ENCODE measurements around the gene ANKS1A. TPM values are rescaled to one million over a fixed set of nuclear protein-coding genes. Genes with fewer than 3 reads are reported as not detected.

The ANKS1A gene
- polyA plus RNA-seq, 2 of the 4 experiments (the other 2 are of a cell fraction) = 3.6 to 5.9 TPM

GRCh38 chr6:35025232-35026188 lies 136.5 kb downstream of the ANKS1A start:
- POLR2A ChIA-PET = no interaction called here
- ATAC-seq = no peak
- Histone ChIP-seq H3K4me3 (no peak overlapping the region), H3K4me1 (peaks cover 23% of the 10 kb centered on the region), H3K9me3 (no peaks in the 10 kb centered on the region), H3K27ac (peak overlapping the region in 1 of 2 experiments; percentile 30; a peak in 1 of 6 replicates), H3K4me2 (peak overlapping the region; percentile 65)
- TF ChIP-seq ELK1 (IDR thresholded peaks at IDR 0.05; ENCODE audit: low read depth, low read length) = no peak
- TF ChIP-seq CBX8 (IDR thresholded peaks at IDR 0.05) = no peak
- no peak for TF ChIP-seq HMGXB4 (CRISPR knock-in tag; IDR thresholded peaks at IDR 0.05; ENCODE audit: borderline replicate concordance)
- no peak for TF ChIP-seq KDM1A (IDR thresholded peaks at IDR 0.05; ENCODE audit: low read depth)
- no peak for TF ChIP-seq HOXB5 (CRISPR knock-in tag; IDR thresholded peaks at IDR 0.05)
- CTCF ChIA-PET = interaction anchor here (1.1 to 1.5 kb wide), 2 partner anchors 24 to 39 kb away, joined by 3 read pairs; no protein-coding TSS in a partner anchor
- 87% methylated on average over 11 of the region's 11 CpGs for WGBS (ENCODE audit: missing lambda C conversion rate)
- no peak for DNase-seq (ENCODE audit: low read depth in 1 of 2, low spot score in 1 of 2)
- FAIRE-seq = no peak

DNA sequence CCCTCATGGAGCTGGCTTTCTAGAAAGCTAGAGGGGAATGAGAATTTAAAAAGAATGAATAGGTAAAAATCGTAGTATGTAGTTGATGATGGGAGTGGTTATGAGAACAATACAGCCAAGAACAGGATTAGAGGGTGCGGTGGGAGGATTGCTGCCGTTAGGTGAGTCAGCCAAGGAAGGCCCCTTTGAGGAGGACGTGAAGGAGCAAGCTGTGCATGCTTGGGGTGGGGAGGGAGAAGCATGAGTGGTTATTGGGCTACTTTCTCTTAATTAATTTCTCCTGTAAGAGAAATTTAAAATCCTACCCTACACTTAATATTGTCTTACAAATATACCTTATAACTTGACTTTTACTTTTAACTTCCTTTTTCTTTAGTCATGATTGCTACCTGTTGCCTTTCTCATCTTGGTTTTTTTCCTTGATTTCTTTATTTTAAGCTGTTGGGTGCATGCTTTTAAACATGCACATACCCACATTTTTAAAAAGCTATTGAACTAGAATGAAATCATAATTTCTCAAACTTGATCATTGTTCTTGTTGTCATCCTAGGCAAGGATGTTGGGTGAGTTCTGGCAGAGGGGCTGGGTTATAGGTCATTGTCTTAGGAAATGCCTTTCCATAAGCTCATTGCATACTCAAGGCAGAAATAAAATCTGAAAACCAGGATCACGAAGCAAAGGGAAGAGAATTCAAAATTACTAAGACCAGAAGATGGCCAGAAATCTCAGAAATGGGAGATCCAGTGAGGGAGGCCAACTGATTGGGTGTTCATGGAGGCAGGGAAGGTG lies 137.6 kb downstream of the ANKS1A start:
- TF ChIP-seq POLR2A (IDR thresholded peaks at IDR 0.05; ENCODE audit: low read length) (no peak), TFCP2L1 (CRISPR knock-in tag; IDR thresholded peaks at IDR 0.05) (no peak), CTCF (IDR thresholded peaks at IDR 0.05) (no peak), FOXS1 (CRISPR knock-in tag; IDR thresholded peaks at IDR 0.05) (no peak), EP300 (IDR thresholded peaks at IDR 0.05) (no peak), KDM1A (IDR thresholded peaks at IDR 0.05; ENCODE audit: low read depth) (no peak), CBX8 (IDR thresholded peaks at IDR 0.05) (no peak)
- TF ChIP-seq, protein P1, sequence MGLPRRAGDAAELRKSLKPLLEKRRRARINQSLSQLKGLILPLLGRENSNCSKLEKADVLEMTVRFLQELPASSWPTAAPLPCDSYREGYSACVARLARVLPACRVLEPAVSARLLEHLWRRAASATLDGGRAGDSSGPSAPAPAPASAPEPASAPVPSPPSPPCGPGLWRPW (IDR thresholded peaks at IDR 0.05) = no peak
- TF ChIP-seq, protein P2, sequence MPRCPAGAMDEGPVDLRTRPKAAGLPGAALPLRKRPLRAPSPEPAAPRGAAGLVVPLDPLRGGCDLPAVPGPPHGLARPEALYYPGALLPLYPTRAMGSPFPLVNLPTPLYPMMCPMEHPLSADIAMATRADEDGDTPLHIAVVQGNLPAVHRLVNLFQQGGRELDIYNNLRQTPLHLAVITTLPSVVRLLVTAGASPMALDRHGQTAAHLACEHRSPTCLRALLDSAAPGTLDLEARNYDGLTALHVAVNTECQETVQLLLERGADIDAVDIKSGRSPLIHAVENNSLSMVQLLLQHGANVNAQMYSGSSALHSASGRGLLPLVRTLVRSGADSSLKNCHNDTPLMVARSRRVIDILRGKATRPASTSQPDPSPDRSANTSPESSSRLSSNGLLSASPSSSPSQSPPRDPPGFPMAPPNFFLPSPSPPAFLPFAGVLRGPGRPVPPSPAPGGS (IDR thresholded peaks at IDR 0.05) = no peak
- WGBS (ENCODE audit: missing lambda C conversion rate) = 84% methylated on average over 5 of the region's 5 CpGs
- no peak for FAIRE-seq
- ATAC-seq = no peak
- Histone ChIP-seq H3K27ac (no peak overlapping the region), H3K4me3 (no peak overlapping the region), H3K9me3 (no peaks in the 10 kb centered on the region), H3K4me1 (peaks cover 23% of the 10 kb centered on the region), H3K4me2 (no peak overlapping the region)
- CTCF ChIA-PET = interaction anchor here (1.1 to 2.2 kb wide), 3 partner anchors 11 to 40 kb away, joined by 3 to 7 read pairs (median 3); no protein-coding TSS in a partner anchor
- POLR2A ChIA-PET = no interaction called here
- DNase-seq (ENCODE audit: low read depth in 1 of 2, low spot score in 1 of 2) = no peak

GRCh38 chr6:35027807-35028206 lies 138.8 kb downstream of the ANKS1A start:
- Histone ChIP-seq H3K4me1 (peaks cover 23% of the 10 kb centered on the region), H3K27ac (no peak overlapping the region), H3K4me3 (no peak overlapping the region), H3K9me3 (no peaks in the 10 kb centered on the region), H3K4me2 (no peak overlapping the region)
- WGBS (ENCODE audit: missing lambda C conversion rate) = 100% methylated on average over 2 of the region's 2 CpGs
- POLR2A ChIA-PET = no interaction called here
- ATAC-seq (no peak), FAIRE-seq (no peak), DNase-seq (ENCODE audit: low read depth in 1 of 2, low spot score in 1 of 2) (no peak)
- CTCF ChIA-PET = interaction anchor here (2.2 kb wide), 1 partner anchor 12 kb away, joined by 7 read pairs; no protein-coding TSS in a partner anchor
- TF ChIP-seq, protein P3, sequence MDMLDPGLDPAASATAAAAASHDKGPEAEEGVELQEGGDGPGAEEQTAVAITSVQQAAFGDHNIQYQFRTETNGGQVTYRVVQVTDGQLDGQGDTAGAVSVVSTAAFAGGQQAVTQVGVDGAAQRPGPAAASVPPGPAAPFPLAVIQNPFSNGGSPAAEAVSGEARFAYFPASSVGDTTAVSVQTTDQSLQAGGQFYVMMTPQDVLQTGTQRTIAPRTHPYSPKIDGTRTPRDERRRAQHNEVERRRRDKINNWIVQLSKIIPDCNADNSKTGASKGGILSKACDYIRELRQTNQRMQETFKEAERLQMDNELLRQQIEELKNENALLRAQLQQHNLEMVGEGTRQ (IDR thresholded peaks at IDR 0.05) = no peak
- TF ChIP-seq RAD21 (conservative IDR thresholded peaks at IDR 0.05 in 1 of 2, IDR thresholded peaks at IDR 0.05 in 1 of 2) (no peak), EHF (CRISPR knock-in tag; IDR thresholded peaks at IDR 0.05) (no peak), CTCF (IDR thresholded peaks at IDR 0.05) (no peak), PHF8 (IDR thresholded peaks at IDR 0.05; ENCODE audit: borderline replicate concordance, low read depth) (no peak), ESRRA (IDR thresholded peaks at IDR 0.05; ENCODE audit: borderline replicate concordance, low read length) (no peak), RCOR1 (IDR thresholded peaks at IDR 0.05; ENCODE audit: low read depth, low read length) (no peak), HDAC2 (IDR thresholded peaks at IDR 0.05) (no peak), ZC3H11A (IDR thresholded peaks at IDR 0.05) (no peak)

Data from A549 (cell line).